DOHH2 (cell line): ENCODE results near the gene ABCA1.

ENCODE experiments used
- EZH2phosphoT487 ChIP-seq: fragments of 200-600 bp; sonication (generic); IDR thresholded peaks from 2 replicates; pipeline ENCODE4 v1.6.1; 2017; ENCODE audit warnings: borderline replicate concordance, mild to moderate bottlenecking, antibody characterized with exemption, low read length, moderate library complexity, mixed read lengths
- TF ChIP-seq, protein P1 (sequence below): fragments of 200-600 bp; sonication (generic); IDR thresholded peaks from one replicate; pipeline ENCODE4 v1.5.1; 2014; ENCODE audit warnings: antibody characterized with exemption, mild to moderate bottlenecking, low read depth, low read length; ENCODE audit not compliant: poor library complexity, severe bottlenecking

DNA sequence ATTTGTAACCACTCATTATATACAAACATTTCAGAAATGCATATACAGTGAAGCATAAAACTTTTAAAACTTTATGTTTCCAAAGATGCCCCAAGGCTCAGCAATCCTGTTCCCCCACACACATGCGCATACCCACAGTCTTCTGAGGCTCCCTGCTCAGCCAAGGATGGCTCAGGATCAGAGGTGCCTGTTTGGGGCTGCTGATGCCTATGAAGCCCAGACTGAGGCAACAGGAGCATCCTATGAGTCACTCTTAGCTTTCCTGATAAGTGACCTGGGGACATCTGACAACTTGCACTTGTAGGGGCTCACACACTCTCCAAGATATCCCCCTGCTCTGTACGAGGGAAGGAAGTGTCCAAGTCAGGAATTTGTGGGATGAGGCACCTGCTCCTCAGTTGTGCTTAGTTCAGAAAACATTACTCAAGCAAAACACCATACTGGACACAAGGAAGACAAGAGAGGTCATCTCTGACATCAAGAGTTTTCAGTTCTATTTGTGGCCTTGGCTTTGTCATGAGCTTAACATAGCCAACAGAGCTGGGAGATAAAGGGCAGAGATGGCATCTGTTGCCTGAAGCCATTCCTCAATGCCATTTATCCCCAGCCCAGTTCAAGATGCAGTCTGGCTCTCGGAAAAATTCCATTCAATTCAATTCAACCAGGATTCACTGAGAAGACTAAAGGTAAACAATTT is 101.7 kb downstream of the ABCA1 start:
- TF ChIP-seq, protein P1, sequence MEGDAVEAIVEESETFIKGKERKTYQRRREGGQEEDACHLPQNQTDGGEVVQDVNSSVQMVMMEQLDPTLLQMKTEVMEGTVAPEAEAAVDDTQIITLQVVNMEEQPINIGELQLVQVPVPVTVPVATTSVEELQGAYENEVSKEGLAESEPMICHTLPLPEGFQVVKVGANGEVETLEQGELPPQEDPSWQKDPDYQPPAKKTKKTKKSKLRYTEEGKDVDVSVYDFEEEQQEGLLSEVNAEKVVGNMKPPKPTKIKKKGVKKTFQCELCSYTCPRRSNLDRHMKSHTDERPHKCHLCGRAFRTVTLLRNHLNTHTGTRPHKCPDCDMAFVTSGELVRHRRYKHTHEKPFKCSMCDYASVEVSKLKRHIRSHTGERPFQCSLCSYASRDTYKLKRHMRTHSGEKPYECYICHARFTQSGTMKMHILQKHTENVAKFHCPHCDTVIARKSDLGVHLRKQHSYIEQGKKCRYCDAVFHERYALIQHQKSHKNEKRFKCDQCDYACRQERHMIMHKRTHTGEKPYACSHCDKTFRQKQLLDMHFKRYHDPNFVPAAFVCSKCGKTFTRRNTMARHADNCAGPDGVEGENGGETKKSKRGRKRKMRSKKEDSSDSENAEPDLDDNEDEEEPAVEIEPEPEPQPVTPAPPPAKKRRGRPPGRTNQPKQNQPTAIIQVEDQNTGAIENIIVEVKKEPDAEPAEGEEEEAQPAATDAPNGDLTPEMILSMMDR: no peak
- no peak for TF ChIP-seq EZH2phosphoT487
